ENCODE data around the gene BCOR.

BCOR gene

GRCh38 chrX:40094900-40095582, 2.7 kb downstream of the BCOR start:
- Histone ChIP-seq H3K9ac (ENCODE audit: low read depth, low read length) (peak overlapping the region; percentile 84), H3K4me1 (ENCODE audit: insufficient read depth, low read length) (peaks cover 37% of the 10 kb centered on the region), H4K20me1 (ENCODE audit: insufficient read depth, low read length) (peaks cover 58% of the 10 kb centered on the region), H3K27ac (ENCODE audit: low read length) (peak overlapping the region; percentile 84), H3K79me2 (ENCODE audit: insufficient read depth, low read length) (peaks cover 82% of the 10 kb centered on the region), H3K36me3 (ENCODE audit: insufficient read depth, low read length) (peaks cover 18% of the 10 kb centered on the region), H2AFZ (ENCODE audit: low read depth, low read length) (no peak overlapping the region), H3K4me3 (ENCODE audit: low read depth in 1 of 2, low read length in 2 of 2) (peak overlapping the region; percentile 61 to 63; a peak in 3 of 4 replicates), H3K4me2 (ENCODE audit: insufficient read depth, low read length) (peak overlapping the region; percentile 87), H3K27me3 (ENCODE audit: insufficient read depth, low read length, poor library complexity) (no peaks in the 10 kb centered on the region), H3K9me3 (ENCODE audit: insufficient read depth, low read length, severe bottlenecking) (no peaks in the 10 kb centered on the region)
- ATAC-seq (ENCODE audit: insufficient read depth, low read depth) (no peak), DNase-seq (no peak)
- TF ChIP-seq EZH2 (IDR thresholded peaks at IDR 0.05; ENCODE audit: borderline replicate concordance, low read depth, low read length, severe bottlenecking): no peak
- no peak for TF ChIP-seq CTCF (IDR thresholded peaks at IDR 0.05; ENCODE audit: borderline replicate concordance, extremely low read depth, low read length, poor library complexity, severe bottlenecking)

GRCh38 chrX:40094041-40094899, 3.5 kb downstream of the BCOR start:
- Histone ChIP-seq H3K4me1 (ENCODE audit: insufficient read depth, low read length) (peaks cover 33% of the 10 kb centered on the region), H2AFZ (ENCODE audit: low read depth, low read length) (no peak overlapping the region), H3K4me3 (ENCODE audit: low read depth in 1 of 2, low read length in 2 of 2) (peak overlapping the region; percentile 61 to 63; a peak in 3 of 4 replicates), H4K20me1 (ENCODE audit: insufficient read depth, low read length) (peaks cover 66% of the 10 kb centered on the region), H3K9me3 (ENCODE audit: insufficient read depth, low read length, severe bottlenecking) (no peaks in the 10 kb centered on the region), H3K4me2 (ENCODE audit: insufficient read depth, low read length) (peak overlapping the region; percentile 87), H3K27me3 (ENCODE audit: insufficient read depth, low read length, poor library complexity) (no peaks in the 10 kb centered on the region), H3K27ac (ENCODE audit: low read length) (peak overlapping the region; percentile 84; the same call in 1 of the 2 replicates), H3K36me3 (ENCODE audit: insufficient read depth, low read length) (peaks cover 18% of the 10 kb centered on the region), H3K79me2 (ENCODE audit: insufficient read depth, low read length) (peaks cover 89% of the 10 kb centered on the region), H3K9ac (ENCODE audit: low read depth, low read length) (peak overlapping the region; percentile 84)
- no peak for TF ChIP-seq EZH2 (IDR thresholded peaks at IDR 0.05; ENCODE audit: borderline replicate concordance, low read depth, low read length, severe bottlenecking)
- no peak for TF ChIP-seq CTCF (IDR thresholded peaks at IDR 0.05; ENCODE audit: borderline replicate concordance, extremely low read depth, low read length, poor library complexity, severe bottlenecking)
- DNase-seq: peak; percentile 54
- peak; percentile 7; the same call in 1 of the 3 replicates for ATAC-seq (ENCODE audit: insufficient read depth, low read depth)

- no peaks in the 10 kb centered on the region for H3K27me3 ChIP-seq (ENCODE audit: insufficient read depth, low read length, poor library complexity)
- H3K79me2 ChIP-seq (ENCODE audit: insufficient read depth, low read length): peaks cover 93% of the 10 kb centered on the region
- peak overlapping the region; percentile 87 for H3K4me2 ChIP-seq (ENCODE audit: insufficient read depth, low read length)
- TF ChIP-seq CTCF (IDR thresholded peaks at IDR 0.05; ENCODE audit: borderline replicate concordance, extremely low read depth, low read length, poor library complexity, severe bottlenecking): no peak
- TF ChIP-seq EZH2 (IDR thresholded peaks at IDR 0.05; ENCODE audit: borderline replicate concordance, low read depth, low read length, severe bottlenecking): no peak
- DNase-seq: no peak
- no peak overlapping the region for H3K9ac ChIP-seq (ENCODE audit: low read depth, low read length)
- no peak overlapping the region for H2AFZ ChIP-seq (ENCODE audit: low read depth, low read length)
- peaks cover 35% of the 10 kb centered on the region for H3K4me1 ChIP-seq (ENCODE audit: insufficient read depth, low read length)
- H3K27ac ChIP-seq (ENCODE audit: low read length): no peak overlapping the region
- no peaks in the 10 kb centered on the region for H3K9me3 ChIP-seq (ENCODE audit: insufficient read depth, low read length, severe bottlenecking)
- peaks cover 72% of the 10 kb centered on the region for H4K20me1 ChIP-seq (ENCODE audit: insufficient read depth, low read length)
- H3K4me3 ChIP-seq (ENCODE audit: low read depth in 1 of 2, low read length in 2 of 2): peak overlapping the region in 1 of 2 experiments; percentile 61; a peak in 2 of 4 replicates
- H3K36me3 ChIP-seq (ENCODE audit: insufficient read depth, low read length): peaks cover 18% of the 10 kb centered on the region
- no peak for ATAC-seq (ENCODE audit: insufficient read depth, low read depth)
Measured at GRCh38 chrX:40093586-40093985, 4.2 kb downstream of the BCOR start.

All from DND-41 (cell line).